Activated naive CD4-positive, alpha-beta T cell treated with anti-CD3 and anti-CD28 coated beads, Interleukin-2, amount 10 ng/mL, durations not matched to agents 5 hours and 36 hours (primary cell): Measurements from ENCODE around the gene KLHL18. TPM values are rescaled to one million over a fixed set of nuclear protein-coding genes. Genes with fewer than 3 reads are reported as not detected.

Source experiments
- total RNA-seq, 2 experiments: library from RNA; stranded (reverse); gene quantifications; one replicate each; pipeline ENCODE4 v1.2.3, GENCODE V29; 2021

KLHL18 gene
- total RNA-seq, result 10 to 100 TPM; 17.4 to 19.4 TPM

GRCh38 chr3:47282424-47283192, at the start of gene KLHL18, which contains the start of gene KIF9:
Gene KLHL18 (plus strand): TSS chr3:47282944. CDS start chr3:47282966, 22 bp downstream.
Gene KIF9 (minus strand): TSS chr3:47282799. CDS start chr3:47277374, 5,425 bp downstream.

DNA sequence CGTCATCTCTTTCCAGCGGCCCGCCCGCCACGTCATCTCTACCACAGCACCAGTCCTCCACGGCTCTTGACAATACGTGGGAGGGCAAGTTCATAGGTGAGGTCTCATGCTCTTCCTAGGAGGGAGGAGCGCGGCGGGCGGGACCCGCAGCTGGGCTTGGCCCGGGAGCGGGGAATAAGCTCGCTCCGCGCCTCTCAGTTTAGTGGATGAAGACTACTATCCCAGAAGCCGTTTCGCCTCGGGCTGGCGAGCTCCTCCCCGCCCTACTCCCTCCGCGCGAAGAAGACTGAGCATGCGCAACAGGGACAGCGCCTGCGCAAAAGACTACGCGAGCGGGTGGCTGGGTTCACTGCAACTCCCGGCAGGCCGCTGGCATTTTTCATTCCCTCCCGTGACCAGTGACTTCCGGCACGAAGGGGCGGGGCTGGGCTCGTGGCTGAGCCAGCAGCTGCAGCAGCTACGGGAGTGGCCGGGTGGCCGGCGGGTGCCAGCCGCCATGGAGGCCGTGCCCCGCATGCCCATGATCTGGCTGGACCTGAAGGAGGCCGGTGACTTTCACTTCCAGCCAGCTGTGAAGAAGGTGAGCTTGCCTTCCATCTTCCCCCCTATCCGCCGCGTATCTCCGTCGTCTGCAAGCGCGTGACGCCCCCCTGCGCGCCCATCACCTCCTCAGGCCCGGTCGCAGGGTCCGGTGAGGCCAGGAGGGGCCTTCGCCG, 98.0 kb downstream of the KLHL18 start, which contains the start of gene PTPN23:
PTPN23 (plus strand) TSS at position 421 of the 716 bp plus-strand sequence; CDS start at position 497, 76 bp downstream.

Other genes starting within 250 kb of the KLHL18 start
- 10 to 100 TPM; 45.5 to 45.6 TPM for gene SETD2, start 118.8 kb upstream of the KLHL18 start, total RNA-seq
- gene KIF9, start 145 bp upstream of the KLHL18 start, total RNA-seq, result 1 to 10 TPM; 2.5 to 2.9 TPM
- 10 to 100 TPM; 34.8 to 41.2 TPM for gene PTPN23, start 98.1 kb downstream of the KLHL18 start, total RNA-seq
- 10 to 100 TPM; 62.7 to 65.4 TPM for gene SCAP, start 193.0 kb downstream of the KLHL18 start, total RNA-seq
- 10 to 100 TPM; 39.5 to 40.5 TPM for gene ELP6, start 230.8 kb downstream of the KLHL18 start, total RNA-seq